NCI-H2081 treated with DMSO at 0.1 percent for 48 hours (cell line): ENCODE data around the gene NOL4L.

Experiments
- DNase-seq: peaks from one replicate; lab custom pipeline; 2025; lab: John Stamatoyannopoulos, UW

The NOL4L gene

GRCh38 chr20:32444474-32445220, 140.5 kb downstream of the NOL4L start:
- DNase-seq, result no peak

- no peak for DNase-seq
Measured at GRCh38 chr20:32443386-32443974, 141.7 kb downstream of the NOL4L start.

GRCh38 chr20:32442630-32443373, 142.3 kb downstream of the NOL4L start:
- no peak for DNase-seq

- no peak for DNase-seq
Measured at GRCh38 chr20:32441638-32442037, 143.5 kb downstream of the NOL4L start.

GRCh38 chr20:32440758-32441078, 144.4 kb downstream of the NOL4L start:
- DNase-seq, result no peak

- no peak for DNase-seq
Measured at GRCh38 chr20:32440069-32440757, 144.9 kb downstream of the NOL4L start.

GRCh38 chr20:32439132-32439829, 145.9 kb downstream of the NOL4L start:
- DNase-seq, result no peak

GRCh38 chr20:32438331-32438858, 146.7 kb downstream of the NOL4L start:
- DNase-seq, result no peak

GRCh38 chr20:32437391-32438074, 147.6 kb downstream of the NOL4L start:
- DNase-seq, result no peak

GRCh38 chr20:32436968-32437367, 148.2 kb downstream of the NOL4L start:
- no peak for DNase-seq

- DNase-seq, result no peak
Measured at GRCh38 chr20:32436142-32436861, 148.8 kb downstream of the NOL4L start.

GRCh38 chr20:32435449-32436107, 149.6 kb downstream of the NOL4L start:
- no peak for DNase-seq

GRCh38 chr20:32434434-32434833, 150.7 kb downstream of the NOL4L start:
- no peak for DNase-seq

GRCh38 chr20:32433311-32434021, 151.7 kb downstream of the NOL4L start:
- DNase-seq, result no peak

- no peak for DNase-seq
Measured at GRCh38 chr20:32432277-32432676, 152.9 kb downstream of the NOL4L start.

- no peak for DNase-seq
Measured at GRCh38 chr20:32431457-32431856, 153.7 kb downstream of the NOL4L start.

GRCh38 chr20:32429745-32430360, 155.3 kb downstream of the NOL4L start:
- DNase-seq, result no peak

- DNase-seq, result no peak
Measured at GRCh38 chr20:32429343-32429742, 155.8 kb downstream of the NOL4L start.

GRCh38 chr20:32427996-32428395, 157.1 kb downstream of the NOL4L start:
- no peak for DNase-seq
